Measurements from ENCODE around the gene PLK3.

PLK3 gene

GRCh38 chr1:44784094-44785028, 15.8 kb upstream of the PLK3 start:
- TF ChIP-seq EZH2 (IDR thresholded peaks at IDR 0.05; ENCODE audit: borderline replicate concordance, low read depth, low read length, severe bottlenecking) (no peak), CTCF (IDR thresholded peaks at IDR 0.05; ENCODE audit: borderline replicate concordance, extremely low read depth, low read length, poor library complexity, severe bottlenecking) (no peak)
- Histone ChIP-seq H3K79me2 (ENCODE audit: insufficient read depth, low read length) (no peaks in the 10 kb centered on the region), H3K9ac (ENCODE audit: low read depth, low read length) (no peak overlapping the region), H3K4me1 (ENCODE audit: insufficient read depth, low read length) (no peaks in the 10 kb centered on the region), H4K20me1 (ENCODE audit: insufficient read depth, low read length) (0 out of 2 replicates have a peak, but pooled peaks cover 3% of the 10 kb centered on the region), H2AFZ (ENCODE audit: low read depth, low read length) (no peak overlapping the region), H3K4me3 (ENCODE audit: low read depth in 1 of 2, low read length in 2 of 2) (no peak overlapping the region), H3K4me2 (ENCODE audit: insufficient read depth, low read length) (no peak overlapping the region), H3K27ac (ENCODE audit: low read length) (no peak overlapping the region), H3K9me3 (ENCODE audit: insufficient read depth, low read length, severe bottlenecking) (no peaks in the 10 kb centered on the region), H3K27me3 (ENCODE audit: insufficient read depth, low read length, poor library complexity) (no peaks in the 10 kb centered on the region), H3K36me3 (ENCODE audit: insufficient read depth, low read length) (peaks cover 21% of the 10 kb centered on the region)
- DNase-seq (no peak), ATAC-seq (ENCODE audit: insufficient read depth, low read depth) (no peak)

- Histone ChIP-seq H2AFZ (ENCODE audit: low read depth, low read length) (no peak overlapping the region), H3K27me3 (ENCODE audit: insufficient read depth, low read length, poor library complexity) (no peaks in the 10 kb centered on the region), H3K79me2 (ENCODE audit: insufficient read depth, low read length) (no peaks in the 10 kb centered on the region), H3K4me2 (ENCODE audit: insufficient read depth, low read length) (no peak overlapping the region), H3K9me3 (ENCODE audit: insufficient read depth, low read length, severe bottlenecking) (no peaks in the 10 kb centered on the region), H3K9ac (ENCODE audit: low read depth, low read length) (no peak overlapping the region), H3K27ac (ENCODE audit: low read length) (no peak overlapping the region), H3K36me3 (ENCODE audit: insufficient read depth, low read length) (peaks cover 14% of the 10 kb centered on the region), H3K4me1 (ENCODE audit: insufficient read depth, low read length) (no peaks in the 10 kb centered on the region), H3K4me3 (ENCODE audit: low read depth in 1 of 2, low read length in 2 of 2) (no peak overlapping the region), H4K20me1 (ENCODE audit: insufficient read depth, low read length) (0 out of 2 replicates have a peak, but pooled peaks cover 3% of the 10 kb centered on the region)
- DNase-seq (no peak), ATAC-seq (ENCODE audit: insufficient read depth, low read depth) (no peak)
- no peak for TF ChIP-seq CTCF (IDR thresholded peaks at IDR 0.05; ENCODE audit: borderline replicate concordance, extremely low read depth, low read length, poor library complexity, severe bottlenecking)
- TF ChIP-seq EZH2 (IDR thresholded peaks at IDR 0.05; ENCODE audit: borderline replicate concordance, low read depth, low read length, severe bottlenecking), result no peak
These were observed 15.2 kb upstream of the PLK3 start for GRCh38 chr1:44785029-44785380.

GRCh38 chr1:44785501-44786137, 14.6 kb upstream of the PLK3 start:
- Histone ChIP-seq H3K36me3 (ENCODE audit: insufficient read depth, low read length) (peaks cover 8% of the 10 kb centered on the region; the same call in 1 of the 2 replicates), H4K20me1 (ENCODE audit: insufficient read depth, low read length) (0 out of 2 replicates have a peak, but pooled peaks cover 3% of the 10 kb centered on the region), H3K9ac (ENCODE audit: low read depth, low read length) (no peak overlapping the region), H3K27me3 (ENCODE audit: insufficient read depth, low read length, poor library complexity) (no peaks in the 10 kb centered on the region), H3K79me2 (ENCODE audit: insufficient read depth, low read length) (no peaks in the 10 kb centered on the region), H3K4me1 (ENCODE audit: insufficient read depth, low read length) (no peaks in the 10 kb centered on the region), H2AFZ (ENCODE audit: low read depth, low read length) (no peak overlapping the region), H3K4me2 (ENCODE audit: insufficient read depth, low read length) (no peak overlapping the region), H3K27ac (ENCODE audit: low read length) (no peak overlapping the region), H3K9me3 (ENCODE audit: insufficient read depth, low read length, severe bottlenecking) (no peaks in the 10 kb centered on the region), H3K4me3 (ENCODE audit: low read depth in 1 of 2, low read length in 2 of 2) (no peak overlapping the region)
- DNase-seq (no peak), ATAC-seq (ENCODE audit: insufficient read depth, low read depth) (no peak)
- TF ChIP-seq EZH2 (IDR thresholded peaks at IDR 0.05; ENCODE audit: borderline replicate concordance, low read depth, low read length, severe bottlenecking) (no peak), CTCF (IDR thresholded peaks at IDR 0.05; ENCODE audit: borderline replicate concordance, extremely low read depth, low read length, poor library complexity, severe bottlenecking) (no peak)
